HG03469 (cell line): Measurements from ENCODE around the gene BTD.

Experiments used
- ATAC-seq: cut with Tn5 transposase; IDR thresholded peaks from one replicate; pipeline ENCODE4 v1.9.1; 2021; ENCODE audit warnings: mild to moderate bottlenecking, moderate library complexity, moderate number of reproducible peaks; ENCODE audit not compliant: unreplicated experiment

BTD gene, protein sequence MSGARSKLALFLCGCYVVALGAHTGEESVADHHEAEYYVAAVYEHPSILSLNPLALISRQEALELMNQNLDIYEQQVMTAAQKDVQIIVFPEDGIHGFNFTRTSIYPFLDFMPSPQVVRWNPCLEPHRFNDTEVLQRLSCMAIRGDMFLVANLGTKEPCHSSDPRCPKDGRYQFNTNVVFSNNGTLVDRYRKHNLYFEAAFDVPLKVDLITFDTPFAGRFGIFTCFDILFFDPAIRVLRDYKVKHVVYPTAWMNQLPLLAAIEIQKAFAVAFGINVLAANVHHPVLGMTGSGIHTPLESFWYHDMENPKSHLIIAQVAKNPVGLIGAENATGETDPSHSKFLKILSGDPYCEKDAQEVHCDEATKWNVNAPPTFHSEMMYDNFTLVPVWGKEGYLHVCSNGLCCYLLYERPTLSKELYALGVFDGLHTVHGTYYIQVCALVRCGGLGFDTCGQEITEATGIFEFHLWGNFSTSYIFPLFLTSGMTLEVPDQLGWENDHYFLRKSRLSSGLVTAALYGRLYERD

DNA sequence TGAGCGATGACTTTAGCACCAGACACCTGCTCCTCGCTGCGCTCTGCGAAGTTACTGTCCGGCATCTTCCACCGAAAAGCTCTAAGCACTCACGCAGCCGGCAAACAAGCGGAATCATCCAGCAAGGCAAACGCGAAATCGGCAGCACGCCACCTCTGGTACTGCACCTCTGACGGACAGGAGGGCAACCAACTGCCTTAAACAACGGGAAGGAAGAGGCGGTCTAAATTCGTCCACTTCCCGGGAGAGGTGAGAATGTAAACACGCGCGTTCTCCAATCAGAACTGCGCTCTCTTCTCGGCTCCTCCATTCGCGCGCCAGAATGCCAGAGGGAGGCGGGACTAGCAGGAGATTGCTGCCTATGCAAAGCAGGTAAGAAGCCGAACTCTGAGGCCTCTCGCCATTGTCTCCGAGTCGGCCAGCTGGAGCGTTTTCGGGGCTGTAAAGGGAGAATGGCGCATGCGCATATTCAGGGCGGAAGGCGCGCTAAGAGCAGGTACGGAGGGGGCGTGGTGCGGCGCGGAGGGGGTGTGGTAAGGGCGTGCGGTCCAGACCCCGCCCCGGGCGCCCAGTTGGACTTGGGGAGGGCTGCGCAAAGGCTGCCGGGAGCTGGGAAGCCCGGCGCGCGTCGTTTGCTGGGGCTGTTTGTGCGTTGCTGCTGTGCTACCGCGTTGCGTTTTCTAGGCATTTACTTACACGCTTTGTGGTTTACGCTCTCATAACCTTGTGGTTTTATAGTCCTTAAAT, at the start of gene BTD, which contains the start of gene HACL1:
Gene BTD, plus strand, starts transcription at position 347 of the 747 bp plus-strand sequence. CDS start 33,695 bp downstream, outside the sequence.
Gene HACL1, minus strand, starts transcription at position 171 of the 747 bp plus-strand sequence. Its CDS starts 106 bp downstream, at position 65.
- peak; percentile 78 for ATAC-seq

DNA sequence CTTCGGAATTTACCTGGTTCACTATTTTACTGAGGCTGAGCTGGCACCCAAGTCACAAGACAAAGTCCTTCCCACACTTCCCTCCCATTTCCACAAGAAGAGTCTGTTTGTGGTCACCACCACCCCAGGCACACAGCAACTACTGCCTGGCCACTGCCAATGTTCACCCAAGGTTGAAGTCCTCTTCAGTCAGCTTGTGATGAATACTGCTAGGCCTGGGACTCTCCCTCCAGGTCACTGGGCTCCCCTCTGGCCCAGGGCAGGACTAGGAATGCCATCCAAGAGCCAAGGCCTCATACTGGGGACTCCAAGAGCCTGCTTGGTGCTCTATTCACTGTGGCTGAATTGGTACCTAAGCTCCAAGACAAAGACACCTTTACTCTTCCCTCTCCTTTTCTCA, 49.6 kb upstream of the BTD start:
- ATAC-seq, result no peak

DNA sequence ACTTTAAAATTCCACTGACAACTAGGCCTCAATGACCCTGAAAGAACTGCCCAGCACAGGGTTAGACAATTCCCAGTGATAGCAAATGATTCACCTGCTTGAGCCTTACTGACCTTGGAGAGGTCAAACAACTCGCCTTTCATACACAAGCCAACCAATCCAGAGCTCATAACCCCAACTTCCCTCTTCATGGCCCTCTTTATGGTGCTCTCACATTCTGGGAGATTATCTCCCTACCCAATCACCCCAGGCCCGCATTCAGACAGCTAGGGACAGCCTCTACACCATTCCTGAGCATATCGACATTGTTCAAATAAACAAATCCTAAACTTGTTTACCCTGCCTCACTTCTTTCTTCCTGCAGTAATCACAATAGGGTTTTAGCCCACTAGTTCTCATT, 47.8 kb upstream of the BTD start:
- no peak for ATAC-seq

DNA sequence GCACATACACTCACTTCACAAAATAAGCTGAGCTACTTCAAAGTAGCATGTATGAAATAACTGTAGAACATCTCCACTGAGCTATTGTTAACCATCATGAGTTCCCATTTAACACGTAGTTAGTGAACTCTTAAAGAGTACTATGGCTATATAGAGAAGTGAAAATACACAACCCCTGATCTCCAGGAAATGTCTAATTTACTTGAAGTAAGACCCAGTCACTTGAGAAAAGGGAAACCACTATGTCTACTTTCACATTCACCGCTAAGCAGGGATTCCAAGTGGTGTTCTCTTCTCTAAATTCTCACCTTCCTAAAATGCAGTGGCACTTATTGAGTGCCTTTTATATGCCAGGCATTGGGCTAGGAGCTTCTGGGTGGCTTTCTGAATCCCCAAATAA, 45.0 kb upstream of the BTD start:
- peak; percentile 89 for ATAC-seq

DNA sequence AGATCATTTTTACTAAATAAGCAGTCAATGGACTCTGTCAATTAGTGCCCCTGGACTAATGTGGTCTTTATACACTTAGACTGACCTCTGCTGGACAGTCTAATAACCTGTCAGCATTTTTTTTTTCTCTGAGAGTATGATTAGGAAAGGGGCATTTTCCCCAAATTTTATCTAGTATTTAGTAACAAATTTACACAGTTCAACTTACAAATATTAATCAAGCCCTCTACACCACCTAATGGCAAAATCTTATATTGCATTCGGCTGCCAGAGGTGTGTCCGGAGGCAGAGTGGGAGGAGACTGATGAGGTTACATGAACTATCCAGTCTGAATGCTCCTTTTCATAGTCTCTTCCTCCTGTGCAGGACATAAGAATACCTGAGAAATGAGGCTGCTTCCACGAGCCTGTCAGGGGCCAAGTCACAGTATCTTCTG, 44.0 kb upstream of the BTD start:
- ATAC-seq, result peak; percentile 29

DNA sequence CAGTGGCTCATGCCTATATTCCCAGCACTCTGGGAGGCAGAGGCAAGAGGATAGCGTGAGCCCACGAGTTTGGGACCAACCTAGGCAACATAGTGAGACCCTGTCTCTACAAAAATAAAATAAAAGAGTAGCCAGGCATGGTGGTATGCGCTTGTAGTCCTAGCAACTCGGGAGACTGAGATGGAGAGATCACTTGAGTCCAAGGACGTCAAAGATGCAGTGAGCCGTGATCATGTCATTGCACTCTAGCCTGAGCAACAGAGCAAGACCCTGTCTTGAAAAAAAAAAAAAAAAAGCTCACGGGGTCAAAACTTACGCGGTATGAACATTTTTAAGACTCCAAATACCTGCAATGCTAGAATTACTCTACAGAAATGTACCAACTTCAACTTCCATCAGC, 43.0 kb upstream of the BTD start:
- ATAC-seq, result no peak

DNA sequence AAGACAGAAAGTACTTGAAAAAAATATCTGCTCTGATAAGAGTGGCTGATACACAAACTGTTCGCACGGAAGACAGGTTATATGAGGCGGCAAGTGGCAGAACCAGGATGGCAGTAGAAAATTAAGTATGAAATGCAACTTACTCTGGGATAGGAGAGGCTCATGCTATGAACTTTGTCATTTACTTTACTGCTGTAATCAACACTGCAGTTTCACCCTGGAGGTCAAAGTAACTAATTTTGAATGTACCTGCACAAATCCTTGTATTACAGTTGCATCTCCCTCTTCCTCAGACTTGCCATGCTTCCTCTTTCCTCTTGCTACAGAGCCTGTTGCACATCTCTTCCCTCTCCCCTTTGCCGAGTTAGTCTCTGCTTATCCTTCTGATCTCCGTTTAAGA, 39.0 kb upstream of the BTD start:
- no peak for ATAC-seq

DNA sequence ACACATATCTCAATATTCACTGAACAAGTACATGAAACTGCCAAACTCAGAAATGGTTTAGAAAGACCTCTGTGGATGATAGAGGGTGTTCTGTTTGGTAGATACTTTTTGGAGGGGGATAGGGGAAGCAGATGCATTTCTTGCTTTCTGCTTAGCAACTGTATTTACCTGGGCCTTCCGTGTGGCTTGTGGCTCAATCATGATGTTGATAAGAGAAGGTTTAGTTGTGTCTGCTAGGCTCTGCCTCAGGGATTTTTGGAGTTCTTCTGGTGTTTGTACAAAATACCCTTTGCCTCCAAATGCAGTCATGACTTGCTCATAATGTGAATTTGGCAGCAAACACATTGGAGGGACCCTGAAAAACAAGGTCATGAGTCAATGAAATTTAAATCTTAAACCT, 38.4 kb upstream of the BTD start:
- no peak for ATAC-seq

DNA sequence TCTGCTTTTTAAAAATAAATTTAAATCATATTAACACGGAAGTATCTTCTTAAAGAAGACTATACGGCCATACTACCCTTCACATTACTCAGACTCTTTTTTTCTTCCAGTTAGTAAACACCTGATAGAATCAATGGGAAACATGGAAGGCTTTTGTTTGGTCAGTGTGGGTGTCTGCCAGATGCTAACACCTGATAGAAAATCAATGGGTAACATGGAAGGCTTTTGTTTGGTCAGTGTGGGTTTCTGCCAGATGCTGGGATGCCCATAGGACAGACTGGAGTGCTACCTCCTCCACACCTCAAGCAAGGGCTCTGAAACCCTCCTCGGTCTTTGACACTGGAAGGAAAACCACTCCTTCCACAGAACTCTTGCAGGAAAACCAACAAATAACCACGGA, 29.4 kb upstream of the BTD start:
- no peak for ATAC-seq

DNA sequence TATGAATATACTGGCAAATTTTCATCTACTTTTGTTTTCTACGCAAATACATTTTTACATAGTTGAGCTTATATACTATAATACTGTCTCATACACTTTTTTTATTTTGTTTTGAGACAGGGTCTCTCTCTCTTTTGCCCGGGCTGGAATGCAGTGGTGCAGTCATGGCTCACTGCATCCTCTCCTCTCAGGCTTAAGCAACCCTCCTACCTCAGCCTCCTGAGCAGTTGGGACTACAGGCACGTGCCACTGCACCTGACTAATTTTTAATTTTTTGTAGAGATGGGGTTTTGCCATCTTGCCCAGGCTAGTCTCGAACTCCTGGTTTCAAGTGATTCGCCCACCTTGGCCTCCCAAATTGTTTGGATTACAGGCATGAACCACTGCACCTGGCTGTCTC, 26.1 kb upstream of the BTD start:
- no peak for ATAC-seq

DNA sequence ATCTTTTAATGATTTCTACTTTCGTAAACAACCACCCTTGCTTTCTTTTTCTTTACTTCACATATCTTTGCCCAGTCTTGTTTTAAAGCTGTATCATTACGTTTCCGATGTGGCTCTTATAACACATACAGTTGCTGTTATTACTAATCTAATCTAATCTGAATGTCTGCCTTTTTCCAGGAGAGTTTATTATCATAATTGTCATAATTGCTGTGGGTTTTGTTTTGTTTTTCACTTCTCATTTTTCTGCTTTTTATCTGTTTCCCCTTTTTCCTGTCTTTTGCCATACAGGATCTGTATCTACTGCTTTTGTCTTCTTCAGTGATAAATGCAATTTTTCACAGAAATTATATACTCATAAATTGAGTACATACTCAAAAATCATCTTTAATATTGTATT, 25.1 kb upstream of the BTD start:
- ATAC-seq, result no peak

DNA sequence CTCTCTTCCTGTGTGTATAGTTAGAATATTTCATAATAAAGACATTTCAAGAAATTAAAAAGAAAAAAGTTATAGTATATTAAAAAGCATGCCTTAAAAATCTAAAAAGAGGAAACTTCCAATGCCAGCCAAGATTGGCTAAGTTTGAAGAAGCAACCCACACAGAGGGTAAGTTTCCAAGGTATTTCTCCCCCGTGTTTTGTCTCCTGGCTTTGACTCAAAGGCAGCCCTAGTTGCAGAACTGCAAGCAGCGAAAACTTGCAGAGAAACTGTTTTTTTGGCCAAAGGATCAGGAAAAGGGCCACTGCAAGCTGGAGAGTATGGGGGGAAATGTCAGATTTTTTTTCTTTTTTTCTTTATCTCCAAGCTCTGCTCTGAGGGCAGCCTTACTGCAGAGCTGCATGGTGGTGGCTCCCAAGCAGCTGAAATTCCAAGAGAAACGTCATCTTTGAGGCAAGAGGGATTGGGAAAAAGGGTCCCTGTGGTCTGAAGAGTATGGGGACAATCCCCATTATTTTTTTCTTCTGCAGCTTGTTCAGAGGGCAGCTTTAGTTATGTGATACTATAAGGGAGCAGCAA, 23.2 kb upstream of the BTD start:
- ATAC-seq, result no peak

DNA sequence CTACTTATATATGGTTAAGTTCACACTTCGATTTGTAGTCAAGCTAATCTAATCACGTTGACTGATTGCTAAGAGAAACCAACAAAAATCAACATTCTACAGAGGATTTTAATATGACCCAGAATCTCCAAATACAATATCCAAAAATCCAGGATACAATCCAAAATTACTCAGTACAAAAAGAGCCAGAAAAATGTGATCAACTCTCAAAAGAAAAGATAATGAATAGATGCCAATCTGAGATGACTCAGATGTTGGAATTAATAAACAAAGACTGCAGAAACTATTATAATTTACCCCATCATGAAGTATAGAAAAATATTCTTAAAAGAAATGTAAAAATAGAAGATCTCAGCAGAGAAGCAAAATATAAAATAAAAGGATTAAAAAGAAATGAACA, 22.5 kb upstream of the BTD start:
- no peak for ATAC-seq

DNA sequence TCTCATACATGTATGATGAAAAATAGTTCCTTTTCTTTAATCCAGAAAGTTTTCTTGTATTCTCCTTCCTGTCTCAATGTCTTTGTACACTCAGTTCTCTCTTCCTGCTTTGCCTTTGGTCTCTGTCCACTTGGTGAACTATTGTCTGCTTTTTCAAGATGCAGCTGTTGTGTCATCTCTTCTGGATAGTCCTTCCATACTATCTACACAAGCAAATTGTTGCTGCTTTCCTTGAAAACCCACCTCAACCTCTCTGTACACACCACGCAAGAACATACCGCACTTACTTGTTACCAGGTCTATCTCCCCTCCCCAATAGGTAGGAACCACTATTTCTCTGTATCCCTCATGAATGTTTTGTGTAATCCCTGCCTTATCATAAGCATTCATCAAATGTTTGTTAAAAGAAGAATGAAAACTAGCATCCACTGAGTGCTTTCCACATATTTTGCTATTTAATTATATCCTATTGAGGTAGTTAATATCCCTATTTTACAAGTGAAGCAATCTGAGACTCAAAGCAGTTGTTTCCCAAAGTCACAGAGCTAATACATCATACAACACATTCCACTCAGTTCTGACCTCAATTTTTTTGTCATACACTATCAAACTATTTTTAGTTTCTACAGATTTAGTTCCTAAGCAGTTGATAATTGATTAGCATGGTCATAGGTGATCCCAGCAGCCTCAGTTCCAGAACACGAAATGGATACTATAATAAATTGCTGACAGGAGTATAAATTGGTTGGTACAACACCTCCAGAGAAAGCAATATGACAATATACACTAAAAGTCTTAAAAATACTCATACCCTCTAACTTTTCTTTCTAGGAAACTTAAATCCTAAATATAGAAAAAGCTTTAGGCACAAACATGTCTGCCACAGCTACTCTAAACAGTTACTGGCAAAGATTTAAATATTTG, 19.8 kb upstream of the BTD start:
- no peak for ATAC-seq

DNA sequence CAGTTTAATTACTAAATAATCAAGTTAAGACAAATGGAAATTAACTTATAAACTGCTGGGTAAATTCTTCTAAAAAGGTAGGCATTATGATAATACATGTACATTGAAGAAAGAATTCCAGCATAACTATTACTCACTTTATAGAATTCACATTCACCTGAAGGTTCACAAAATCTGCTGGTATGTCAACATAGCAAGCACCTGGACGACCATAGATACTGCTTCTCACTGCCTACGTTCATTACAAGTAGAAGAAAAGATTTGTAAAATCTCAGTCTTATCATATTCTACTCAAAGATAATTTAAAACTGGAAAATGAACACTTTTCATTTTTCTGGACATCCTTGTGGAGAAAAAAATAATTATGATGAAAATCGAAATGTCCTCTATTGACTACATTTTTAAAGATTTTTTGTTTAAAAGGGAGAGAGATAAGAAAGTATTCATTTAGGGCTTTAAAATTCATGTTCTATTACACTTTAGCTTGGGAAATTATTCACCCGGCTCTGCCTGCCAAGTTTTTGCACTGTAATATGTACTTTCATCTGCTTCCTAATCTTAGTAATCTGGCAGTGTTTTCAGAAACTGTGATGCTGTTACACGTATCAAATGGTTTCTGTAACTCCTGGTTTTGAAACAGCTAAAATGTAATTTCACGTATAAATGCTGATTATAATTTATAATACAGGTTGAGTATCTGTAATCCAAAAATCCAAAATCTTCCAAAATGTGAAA, 16.3 kb upstream of the BTD start:
- ATAC-seq, result no peak

DNA sequence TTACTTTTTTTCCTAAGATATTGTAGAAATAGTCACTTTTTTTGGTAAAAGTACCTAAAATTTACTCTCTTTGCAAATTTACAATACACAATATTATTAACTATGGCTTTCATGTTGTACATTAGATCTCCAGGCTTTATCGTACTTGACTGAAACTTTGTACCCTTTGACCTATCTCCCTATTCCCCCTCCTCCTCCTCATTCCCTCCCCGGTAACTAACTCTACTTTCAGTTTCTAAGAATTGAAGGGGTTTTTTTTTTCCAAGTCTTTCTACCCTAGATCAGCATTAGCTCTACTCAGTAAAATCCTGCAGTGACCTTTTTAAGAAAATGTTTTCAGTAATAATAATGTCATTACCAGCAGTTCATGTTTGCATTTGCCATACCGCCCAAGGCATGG, 10.3 kb upstream of the BTD start:
- ATAC-seq, result no peak

DNA sequence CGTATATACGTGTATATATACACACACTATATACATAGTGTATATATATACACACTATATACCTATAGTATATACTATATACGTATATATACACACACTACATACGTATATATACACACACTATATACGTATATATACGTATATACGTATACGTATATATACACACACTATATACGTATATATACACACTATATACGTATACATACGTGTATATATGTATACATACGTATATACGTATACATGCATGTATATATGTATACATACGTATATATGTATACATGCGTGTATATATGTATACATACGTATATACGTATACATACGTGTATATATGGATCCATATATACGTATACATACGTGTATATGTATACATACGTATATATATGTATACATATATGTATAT, 9.6 kb upstream of the BTD start:
- ATAC-seq, result no peak

DNA sequence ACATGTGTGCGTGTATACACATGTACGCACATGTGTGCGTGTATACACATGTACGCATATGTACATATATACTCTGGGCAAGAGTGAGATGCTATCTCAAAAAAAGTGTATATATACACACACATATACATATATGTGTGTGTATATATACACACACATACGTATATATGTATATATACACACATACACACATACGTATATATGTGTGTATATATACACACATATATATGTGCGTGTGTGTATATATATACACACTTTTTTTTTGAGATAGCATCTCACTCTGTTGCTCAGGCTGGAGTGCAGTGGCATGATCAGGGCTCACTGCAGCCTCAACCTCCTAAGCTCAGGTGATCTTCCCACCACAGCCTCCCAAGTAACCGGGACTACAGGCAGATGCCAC, 8.6 kb upstream of the BTD start:
- no peak for ATAC-seq

DNA sequence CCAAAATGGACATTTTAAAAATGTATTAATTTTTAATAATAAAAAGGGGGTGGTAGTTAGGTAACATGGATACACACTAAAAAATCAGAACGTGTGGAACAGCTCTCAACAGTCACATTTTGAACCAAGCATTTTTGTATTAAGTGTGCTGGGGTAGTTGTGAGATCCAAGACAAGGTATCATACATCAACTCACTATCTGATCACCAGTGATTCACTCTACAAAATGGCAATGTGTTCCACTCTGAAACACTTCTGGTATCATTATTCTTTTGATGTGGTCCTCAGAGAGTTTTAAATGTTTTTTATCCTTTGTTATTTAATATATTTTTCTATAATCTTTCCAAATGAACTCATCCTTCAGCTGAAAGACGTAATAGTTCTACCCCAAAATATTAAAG, 5.6 kb upstream of the BTD start:
- no peak for ATAC-seq

DNA sequence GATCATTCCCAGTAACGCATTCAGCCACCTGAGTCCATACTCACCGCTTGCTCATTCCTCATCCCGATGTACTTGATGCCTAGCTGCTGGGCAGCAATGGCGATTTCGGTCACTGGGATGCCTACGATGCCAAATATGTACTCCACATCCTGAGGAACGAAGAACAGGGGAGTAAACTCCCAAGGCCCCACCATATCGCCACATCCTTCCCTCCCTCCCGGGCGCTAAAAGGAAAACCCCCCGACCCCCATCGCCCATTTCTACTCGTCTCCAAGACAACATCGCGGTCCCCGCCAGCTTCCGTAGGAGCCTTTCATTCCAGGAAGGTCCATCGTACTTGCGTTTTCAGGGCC, 523 bp upstream of the BTD start:
- ATAC-seq, result no peak
